ELR (cell line): Measurements from ENCODE around the gene ZNF763.

ENCODE experiments used
- DNase-seq: peaks from one replicate; pipeline ENCODE4 v3.0.0-alpha.2; 2015; ENCODE audit warnings: low read depth

The ZNF763 gene

DNA sequence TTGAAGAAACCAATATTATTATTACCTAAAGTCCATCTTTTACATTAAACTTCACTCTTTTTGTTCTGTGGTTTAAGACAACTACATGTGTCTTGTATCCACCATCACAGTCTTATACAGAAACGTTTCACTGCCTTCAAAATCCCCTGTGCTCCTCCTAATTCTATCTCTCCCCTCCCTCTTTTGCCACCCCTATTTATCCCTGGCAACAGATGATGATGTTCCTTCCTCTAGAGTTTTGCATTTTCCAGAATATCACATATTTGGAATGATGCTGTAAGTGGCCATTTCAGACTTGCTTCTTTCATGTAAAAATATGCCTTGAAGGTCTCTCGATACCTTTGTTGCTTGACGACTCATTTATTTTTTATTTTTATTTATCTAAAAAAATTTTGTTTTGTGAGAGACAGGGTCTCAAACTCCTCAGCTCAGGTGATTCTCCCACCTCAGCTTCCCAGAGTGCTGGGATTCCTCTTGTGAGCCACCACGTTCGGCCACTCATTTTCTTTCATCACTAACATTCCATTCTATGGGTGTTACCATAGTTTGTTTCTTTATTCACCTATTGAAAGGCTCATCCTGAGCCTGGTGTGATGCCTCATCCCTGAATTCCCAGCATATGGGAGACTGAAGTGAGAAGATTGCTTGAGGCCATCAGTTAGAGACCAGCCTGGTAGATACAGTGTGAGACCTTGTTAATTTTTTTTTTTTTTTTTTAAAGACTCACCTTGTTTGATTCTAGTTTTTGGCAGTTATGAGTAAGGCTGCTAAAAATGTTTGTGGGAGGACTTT is 8.4 kb downstream of the ZNF763 start:
- no peak for DNase-seq

GRCh38 chr19:11978492-11979100 is 13.8 kb downstream of the ZNF763 start:
- DNase-seq: no peak

DNA sequence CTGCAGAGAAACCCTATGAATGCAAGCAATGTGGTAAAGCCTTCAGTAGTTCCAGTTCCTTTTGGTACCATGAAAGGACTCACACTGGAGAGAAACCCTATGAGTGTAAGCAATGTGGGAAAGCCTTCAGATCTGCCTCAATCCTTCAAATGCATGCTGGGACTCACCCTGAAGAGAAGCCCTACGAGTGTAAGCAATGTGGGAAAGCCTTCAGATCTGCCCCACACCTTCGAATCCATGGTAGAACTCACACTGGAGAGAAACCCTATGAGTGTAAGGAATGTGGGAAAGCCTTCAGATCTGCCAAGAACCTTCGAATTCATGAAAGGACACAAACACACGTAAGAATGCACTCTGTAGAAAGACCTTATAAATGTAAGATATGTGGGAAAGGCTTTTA is 14.7 kb downstream of the ZNF763 start:
- DNase-seq: no peak

- DNase-seq: peak; percentile 59
Measured at GRCh38 chr19:11982526-11982925, 17.7 kb downstream of the ZNF763 start.

GRCh38 chr19:11984986-11985385 is 20.1 kb downstream of the ZNF763 start:
- DNase-seq: no peak

GRCh38 chr19:11986754-11987153 is 21.9 kb downstream of the ZNF763 start:
- DNase-seq: no peak

- DNase-seq: peak; percentile 97
Measured at GRCh38 chr19:11987405-11988281, 22.8 kb downstream of the ZNF763 start.

- DNase-seq: no peak
Measured at GRCh38 chr19:11989112-11989456, 24.2 kb downstream of the ZNF763 start.

- DNase-seq: peak; percentile 30
Measured at GRCh38 chr19:11991921-11992320, 27.1 kb downstream of the ZNF763 start.

DNA sequence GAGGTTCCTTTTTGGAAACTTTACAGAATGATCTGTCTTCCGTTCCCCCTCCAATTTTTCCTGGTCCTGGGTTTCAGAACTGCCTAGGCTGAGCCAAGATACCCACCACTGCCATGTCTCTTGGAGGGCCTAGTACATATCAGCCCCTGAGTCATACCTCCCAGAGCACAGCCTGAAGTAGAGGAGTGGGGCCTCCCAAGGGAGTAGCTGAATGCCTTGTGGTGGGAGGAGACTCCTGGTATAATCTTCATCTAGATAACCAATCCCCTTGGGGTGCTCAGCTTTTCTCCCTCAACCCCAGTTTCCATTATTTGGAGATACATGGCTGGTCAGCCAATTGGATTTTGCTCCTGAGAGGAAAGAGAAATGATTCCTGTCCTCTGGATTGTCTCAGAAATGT is 30.3 kb downstream of the ZNF763 start:
- DNase-seq: peak; percentile 17

- DNase-seq: peak; percentile 32
Measured at GRCh38 chr19:12000152-12000981, 35.5 kb downstream of the ZNF763 start.

DNA sequence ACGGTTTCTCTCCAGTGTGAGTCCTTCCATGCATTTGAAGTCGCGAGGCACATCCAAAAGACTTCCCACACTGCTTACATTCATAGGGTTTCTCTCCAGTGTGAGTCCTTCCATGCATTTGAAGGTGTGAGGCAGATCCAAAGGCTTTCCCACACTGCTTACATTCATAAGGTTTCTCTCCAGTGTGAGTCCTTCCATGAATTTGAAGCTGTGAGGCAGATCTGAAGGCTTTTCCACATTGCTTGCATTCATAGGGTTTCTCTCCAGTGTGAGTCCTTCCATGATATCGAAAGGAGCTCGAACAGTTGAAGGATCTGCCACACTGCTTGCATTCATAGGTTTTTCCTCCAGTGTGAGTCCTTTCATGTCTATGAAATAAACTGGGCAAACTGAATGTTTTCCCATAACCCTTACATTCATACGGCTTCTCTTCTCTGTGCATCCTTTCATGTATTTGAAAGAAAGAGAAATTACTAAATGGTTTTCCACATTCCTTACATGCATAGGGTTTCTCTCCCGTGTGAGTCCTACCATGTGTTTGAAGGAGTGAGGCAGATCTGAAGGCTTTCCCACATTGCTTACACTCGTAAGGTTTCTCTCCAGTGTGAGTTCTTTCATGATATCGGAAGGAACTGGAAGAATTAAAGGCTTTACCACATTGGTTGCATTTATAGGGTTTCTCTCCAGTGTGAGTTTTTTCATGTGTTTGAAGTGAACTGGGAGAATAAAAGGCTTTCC is 50.3 kb downstream of the ZNF763 start:
- DNase-seq: no peak

GRCh38 chr19:12015753-12016116 is 50.9 kb downstream of the ZNF763 start:
- DNase-seq: peak; percentile 2
